ENCODE measurements around the gene ABHD16B. TPM values are rescaled to one million over a fixed set of nuclear protein-coding genes. Genes with fewer than 3 reads are reported as not detected.
A peak's percentile ranks its signal among the peaks of the same experiment; 100 is the strongest.

Gene ABHD16B
- total and polyA plus RNA-seq, 2 donors (not counting 3 experiments of a cell fraction or from before 2014, with no cell fraction given), result not detected

GRCh38 chr20:63863798-63864544 lies 2.7 kb downstream of the ABHD16B start:
- Histone ChIP-seq H3K4me1 (ENCODE audit: control insufficient read depth, extremely low read depth, insufficient read depth, low read length) (peaks cover 10% of the 10 kb centered on the region), H3K27me3 (ENCODE audit: control insufficient read depth in 2 of 2, insufficient read depth in 2 of 2, low read length in 2 of 2) (no peaks in the 10 kb centered on the region), H3K9me3 (replicated peaks; ENCODE audit: control insufficient read depth, insufficient read depth, low read length) (no peaks in the 10 kb centered on the region), H3K9ac (replicated peaks; ENCODE audit: extremely low read depth, insufficient read depth, low read length) (peak overlapping the region; percentile 65), H4K20me1 (replicated peaks; ENCODE audit: control insufficient read depth, extremely low read depth, insufficient read depth, low read length) (no peaks in the 10 kb centered on the region), H2AFZ (ENCODE audit: low read depth, low read length) (peak overlapping the region; percentile 8), H3K4me2 (ENCODE audit: insufficient read depth, low read length) (peak overlapping the region; percentile 56), H3K79me2 (ENCODE audit: control insufficient read depth, insufficient read depth, low read length) (peaks cover 33% of the 10 kb centered on the region), H3K9me1 (replicated peaks; ENCODE audit: control insufficient read depth, extremely low read depth, insufficient read depth, low read length) (no peaks in the 10 kb centered on the region), H3K27ac (ENCODE audit: insufficient read depth, low read depth, low read length) (peak overlapping the region; percentile 56), H3K4me3 (replicated peaks in 1 of 3; ENCODE audit: insufficient read depth in 1 of 3, low read depth in 1 of 3, low read length in 3 of 3) (peak overlapping the region; percentile 36 to 77 (median 68)), H3K36me3 (ENCODE audit: control insufficient read depth in 2 of 2, extremely low read depth in 1 of 2, insufficient read depth in 2 of 2, low read length in 2 of 2) (peaks cover 0 to 8% of the 10 kb centered on the region in 2 experiments)
- TF ChIP-seq POLR2AphosphoS5 (IDR thresholded peaks at IDR 0.05; ENCODE audit: insufficient read depth, low read depth, low read length) (peak; percentile 43), JUN (IDR thresholded peaks at IDR 0.05; ENCODE audit: borderline replicate concordance, insufficient read depth, insufficient read length, low read depth) (no peak), GATA2 (IDR thresholded peaks at IDR 0.05; ENCODE audit: insufficient read depth, insufficient read length, low read depth, low read length) (no peak), FOS (IDR thresholded peaks at IDR 0.05; ENCODE audit: borderline replicate concordance, insufficient read depth, low read length) (peak; percentile 13), CTCF (IDR thresholded peaks at IDR 0.05; ENCODE audit: extremely low read depth in 1 of 2, insufficient read depth in 1 of 2, low read depth in 1 of 2, low read length in 2 of 2) (peak; percentile 67 to 76), MYC (IDR thresholded peaks at IDR 0.05; ENCODE audit: low read depth, low read length) (peak; percentile 65), EZH2 (IDR thresholded peaks at IDR 0.05; ENCODE audit: borderline replicate concordance, low read depth, low read length, severe bottlenecking) (no peak), MAX (IDR thresholded peaks at IDR 0.05; ENCODE audit: insufficient read depth, insufficient read length) (peak; percentile 49), POLR2A (IDR thresholded peaks at IDR 0.05; ENCODE audit: low read depth, low read length) (no peak)
- DNase-seq (ENCODE audit: low read depth, low spot score) (peak; percentile 84), FAIRE-seq (peak; percentile 97)
- intact Hi-C loops (cut with micrococcal nuclease) (loop anchor here (1.0 to 5.0 kb wide), 6 partner anchors 37 to 326 kb away; partner anchors contain the start of gene RTEL1), dilution Hi-C loops (cut with MboI; ENCODE audit: extremely low pct_ligation_motif_present, low sequenced_read_pairs) (no loop called here)
- BruUV-seq (replicated peaks), result no TSS peak
- CTCF ChIA-PET, result interaction anchor here (0.6 to 3.9 kb wide), 18 partner anchors 9 to 326 kb away, joined by 3 to 24 read pairs (median 8); partner anchors contain the start of genes ARFRP1, PRPF6, PTK6 and ZGPAT
- POLR2A ChIA-PET, result interaction anchor here (1.3 kb wide), 1 partner anchor 9 kb away, joined by 11 read pairs; no protein-coding TSS in a partner anchor

All from endothelial cell of umbilical vein (primary cell).